MCF 10A (cell line): Measurements from ENCODE around the gene ZNF2. TPM values are rescaled to one million over a fixed set of nuclear protein-coding genes. Genes with fewer than 3 reads are reported as not detected.

Experiments
- BruUV-seq: library from RNA; stranded (reverse); fragments of 400-500 nt; replicated peaks from 2 replicates; lab custom pipeline; 2021; lab: Mats Ljungman, UMichigan
- CTCF ChIA-PET: fragments of 300-600 bp; sonication (Branson Sonifier 250); formaldehyde crosslinking; extraction: SDS; loops from one replicate; lab custom pipeline; 2021; ENCODE audit warnings: antibody characterized with exemption, inconsistent platforms; lab: Yijun Ruan, JAX
- POLR2A ChIA-PET: fragments of 300-600, 350-650 bp; sonication (Branson Sonifier 250); formaldehyde crosslinking; extraction: SDS; loops from one replicate; lab custom pipeline; 2020; ENCODE audit warnings: antibody characterized with exemption, inconsistent platforms; lab: Yijun Ruan, JAX
- DNase-seq: peaks from one replicate; pipeline ENCODE4 v3.0.0-alpha.2; 2018; ENCODE audit not compliant: unreplicated experiment
- H3K27ac Mint-ChIP-seq: one replicate; pipeline ENCODE4 v1.8.0; 2022; ENCODE audit warnings: mild to moderate bottlenecking, low read depth, mixed read lengths; ENCODE audit not compliant: unreplicated experiment
- H3K27me3 Mint-ChIP-seq: one replicate; pipeline ENCODE4 v1.8.0; 2022; ENCODE audit warnings: mixed read lengths; ENCODE audit not compliant: insufficient read depth, unreplicated experiment
- H3K36me3 Mint-ChIP-seq: one replicate; pipeline ENCODE4 v1.8.0; 2022; ENCODE audit warnings: mild to moderate bottlenecking, moderate library complexity, mixed read lengths; ENCODE audit not compliant: insufficient read depth, unreplicated experiment
- H3K4me1 Mint-ChIP-seq: one replicate; pipeline ENCODE4 v1.8.0; 2022; ENCODE audit warnings: mixed read lengths; ENCODE audit not compliant: insufficient read depth, unreplicated experiment
- H3K4me3 Mint-ChIP-seq: one replicate; pipeline ENCODE4 v1.8.0; 2022; ENCODE audit warnings: mild to moderate bottlenecking, moderate library complexity, mixed read lengths; ENCODE audit not compliant: unreplicated experiment
- H3K9me3 Mint-ChIP-seq: one replicate; pipeline ENCODE4 v1.8.0; 2022; ENCODE audit warnings: mixed read lengths; ENCODE audit not compliant: unreplicated experiment
- intact Hi-C: fragments of 100-400 bp; cut with micrococcal nuclease; formaldehyde crosslinking; loops from 2 replicates; pipeline ENCODE4 v1.14.1; 2022
- total RNA-seq: library from RNA; stranded (reverse); gene quantifications from 2 replicates; pipeline ENCODE4 v1.2.3, GENCODE V29; 2022
- TF ChIP-seq, protein P1 (sequence below): fragments of 200-600 bp; IDR thresholded peaks from one replicate; pipeline ENCODE4 v1.8.0; 2022; ENCODE audit warnings: antibody characterized with exemption, mild to moderate bottlenecking; ENCODE audit not compliant: unreplicated experiment

ZNF2 gene
- total RNA-seq, 1 experiment from 2014 or later, result 4.1 TPM

DNA sequence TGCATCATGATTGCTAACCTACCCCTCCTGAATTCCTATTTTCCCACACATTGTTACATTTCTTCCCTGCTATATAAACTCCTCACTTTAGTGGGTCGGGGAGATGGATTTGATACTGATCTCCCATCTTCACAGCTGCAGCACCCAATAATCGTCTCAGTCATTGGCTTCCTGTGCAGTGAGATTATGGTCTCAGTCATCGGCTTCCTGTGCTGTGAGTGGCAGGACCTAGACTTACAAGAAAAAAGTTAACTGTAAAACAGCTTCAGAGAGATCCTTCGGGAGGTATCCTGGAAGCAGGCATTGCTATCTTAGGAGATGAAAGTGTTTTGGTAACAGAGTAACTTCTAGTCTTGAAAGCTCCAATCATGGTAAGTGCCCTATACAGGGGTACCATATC is 38.3 kb downstream of the ZNF2 start:
- TF ChIP-seq, protein P1, sequence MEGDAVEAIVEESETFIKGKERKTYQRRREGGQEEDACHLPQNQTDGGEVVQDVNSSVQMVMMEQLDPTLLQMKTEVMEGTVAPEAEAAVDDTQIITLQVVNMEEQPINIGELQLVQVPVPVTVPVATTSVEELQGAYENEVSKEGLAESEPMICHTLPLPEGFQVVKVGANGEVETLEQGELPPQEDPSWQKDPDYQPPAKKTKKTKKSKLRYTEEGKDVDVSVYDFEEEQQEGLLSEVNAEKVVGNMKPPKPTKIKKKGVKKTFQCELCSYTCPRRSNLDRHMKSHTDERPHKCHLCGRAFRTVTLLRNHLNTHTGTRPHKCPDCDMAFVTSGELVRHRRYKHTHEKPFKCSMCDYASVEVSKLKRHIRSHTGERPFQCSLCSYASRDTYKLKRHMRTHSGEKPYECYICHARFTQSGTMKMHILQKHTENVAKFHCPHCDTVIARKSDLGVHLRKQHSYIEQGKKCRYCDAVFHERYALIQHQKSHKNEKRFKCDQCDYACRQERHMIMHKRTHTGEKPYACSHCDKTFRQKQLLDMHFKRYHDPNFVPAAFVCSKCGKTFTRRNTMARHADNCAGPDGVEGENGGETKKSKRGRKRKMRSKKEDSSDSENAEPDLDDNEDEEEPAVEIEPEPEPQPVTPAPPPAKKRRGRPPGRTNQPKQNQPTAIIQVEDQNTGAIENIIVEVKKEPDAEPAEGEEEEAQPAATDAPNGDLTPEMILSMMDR, result no peak
- ChIA-PET CTCF (interaction anchor here (0.6 to 1.0 kb wide), 2 partner anchors 11 to 186 kb away, joined by 3 read pairs; no protein-coding TSS in a partner anchor), POLR2A (no interaction called here)
- peaks cover 25% of the 10 kb centered on the region for H3K36me3 Mint-ChIP-seq
- intact Hi-C loops, result no loop called here
- no peaks in the 10 kb centered on the region for H3K27me3 Mint-ChIP-seq
- H3K9me3 Mint-ChIP-seq, result peaks cover 2% of the 10 kb centered on the region
- BruUV-seq, result no TSS peak
- H3K4me3 Mint-ChIP-seq, result no peak overlapping the region
- no peak overlapping the region for H3K27ac Mint-ChIP-seq
- DNase-seq, result no peak
- H3K4me1 Mint-ChIP-seq, result peaks cover 8% of the 10 kb centered on the region

DNA sequence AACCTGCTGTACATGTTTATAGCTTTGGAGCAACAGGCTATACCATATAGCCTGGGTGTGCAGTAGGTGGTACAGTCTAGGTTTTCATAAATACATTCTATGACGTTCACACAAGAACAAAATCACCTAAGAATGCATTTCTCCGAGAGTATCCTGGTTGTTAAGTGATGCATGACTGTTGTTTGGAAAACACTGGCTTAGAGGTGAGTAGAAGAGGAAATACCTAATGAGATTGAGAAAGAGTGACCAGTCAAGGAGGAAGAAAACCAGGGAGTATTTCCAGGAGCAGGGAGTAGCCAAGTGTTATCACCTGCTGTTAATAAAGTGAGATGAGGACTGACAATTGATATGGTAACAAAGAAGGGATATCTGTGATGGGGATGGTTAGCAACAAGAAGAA is 38.8 kb downstream of the ZNF2 start:
- intact Hi-C loops, result no loop called here
- no TSS peak for BruUV-seq
- Mint-ChIP-seq H3K36me3 (peaks cover 30% of the 10 kb centered on the region), H3K9me3 (peaks cover 7% of the 10 kb centered on the region), H3K27me3 (no peaks in the 10 kb centered on the region), H3K4me3 (no peak overlapping the region), H3K4me1 (peaks cover 11% of the 10 kb centered on the region), H3K27ac (no peak overlapping the region)
- POLR2A ChIA-PET, result no interaction called here
- TF ChIP-seq, protein P1, result no peak
- no peak for DNase-seq
- CTCF ChIA-PET, result interaction anchor here (0.7 to 1.0 kb wide), 2 partner anchors 12 to 598 kb away, joined by 3 to 4 read pairs; no protein-coding TSS in a partner anchor

DNA sequence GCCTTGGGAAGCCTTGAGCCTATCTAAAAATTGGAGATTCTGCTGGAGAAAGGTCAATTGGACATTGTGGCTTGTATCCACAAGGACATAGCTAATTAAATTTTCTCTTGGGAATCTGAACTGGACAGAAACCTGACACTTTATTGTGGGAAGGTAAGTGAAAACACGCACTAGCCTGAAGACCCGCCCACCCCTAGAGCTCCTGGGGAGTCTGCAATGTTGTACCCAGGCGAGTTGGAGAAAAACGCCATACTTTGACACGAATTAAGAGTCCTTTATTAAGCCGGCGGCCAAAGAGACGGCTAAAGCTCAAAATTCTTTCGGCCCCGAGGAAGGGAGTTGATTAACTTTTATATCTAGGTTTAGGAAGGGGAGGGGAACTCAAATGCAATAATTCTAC is 40.5 kb downstream of the ZNF2 start:
- peaks cover 45% of the 10 kb centered on the region for H3K36me3 Mint-ChIP-seq
- TF ChIP-seq, protein P1, result no peak
- peak overlapping the region; percentile 95 for H3K27ac Mint-ChIP-seq
- H3K4me3 Mint-ChIP-seq, result peak overlapping the region; percentile 90
- H3K4me1 Mint-ChIP-seq, result peaks cover 16% of the 10 kb centered on the region
- BruUV-seq, result no TSS peak
- DNase-seq, result no peak
- no peaks in the 10 kb centered on the region for H3K27me3 Mint-ChIP-seq
- peaks cover 24% of the 10 kb centered on the region for H3K9me3 Mint-ChIP-seq
- ChIA-PET CTCF (interaction anchor here (0.8 to 1.8 kb wide), 9 partner anchors 10 to 333 kb away, joined by 3 to 10 read pairs (median 4); partner anchors contain the start of gene MRPS5), POLR2A (interaction anchor here (0.6 to 1.6 kb wide), 5 partner anchors 9 to 87 kb away, joined by 3 to 11 read pairs (median 4); partner anchors contain the start of gene ZNF2)
- intact Hi-C loops, result loop anchor here (2.0 to 5.0 kb wide), 2 partner anchors 84 to 129 kb away; partner anchors contain the start of gene MRPS5

DNA sequence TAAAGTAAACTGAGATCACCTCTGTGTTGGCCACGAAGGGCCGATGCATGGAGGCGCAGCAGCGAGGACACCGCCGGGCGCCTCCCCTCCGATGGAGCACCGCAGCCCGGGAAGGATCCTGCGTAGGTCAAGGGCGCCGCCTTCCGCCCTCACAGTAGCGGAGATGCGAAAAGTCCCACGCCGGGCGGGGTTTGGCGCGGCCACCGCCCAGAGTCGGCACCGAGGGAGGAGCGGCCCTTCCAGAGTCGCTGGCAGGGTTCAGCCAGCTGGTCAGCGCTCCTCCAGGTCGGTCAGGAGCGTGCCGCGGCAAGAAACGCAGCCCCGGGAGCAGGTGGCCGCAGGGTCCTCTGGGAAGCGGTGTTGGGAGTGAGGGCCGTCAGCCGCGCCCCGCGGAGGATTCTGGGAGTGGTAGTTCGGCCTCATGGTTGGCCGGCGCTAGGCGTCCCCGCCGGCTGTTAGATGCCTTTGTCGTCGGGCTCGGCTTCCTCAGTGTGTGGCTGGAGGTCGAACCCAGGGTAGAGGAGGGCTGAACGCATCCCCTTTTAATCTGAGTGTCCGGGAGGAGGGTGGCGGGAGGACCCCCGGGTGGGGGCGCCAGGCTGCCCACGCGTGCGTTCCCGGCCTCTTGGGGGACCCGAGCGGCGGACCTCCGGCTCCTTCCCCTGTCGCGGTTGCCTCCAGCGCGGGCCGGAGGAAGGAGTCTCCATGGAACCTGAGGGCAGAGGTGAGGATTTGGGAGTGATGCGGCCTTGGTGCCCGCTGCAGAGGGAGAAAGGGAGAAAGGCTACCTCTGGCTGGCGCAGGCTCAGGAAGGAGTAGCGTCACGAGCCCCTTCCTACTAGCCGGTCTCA is 41.7 kb downstream of the ZNF2 start, which contains the start of gene ZNF892:
ZNF892 (plus strand) TSS at position 411 of the 851 bp plus-strand sequence; CDS start at position 706, 295 bp downstream.
- POLR2A ChIA-PET, result interaction anchor here (0.7 to 1.6 kb wide), 6 partner anchors 24 to 1015 kb away, joined by 3 to 11 read pairs (median 4); partner anchors contain the start of gene ZNF2
- peaks cover 24% of the 10 kb centered on the region for H3K9me3 Mint-ChIP-seq
- no peaks in the 10 kb centered on the region for H3K27me3 Mint-ChIP-seq
- intact Hi-C loops, result loop anchor here (1.0 to 5.0 kb wide), 3 partner anchors 42 to 131 kb away; partner anchors contain the start of genes MRPS5 and ZNF2
- no TSS peak for BruUV-seq
- H3K36me3 Mint-ChIP-seq, result peaks cover 57% of the 10 kb centered on the region
- DNase-seq, result peak; percentile 94
- TF ChIP-seq, protein P1, result peak; percentile 61
- peak within 1 kb of the TSS; percentile 95 for H3K27ac Mint-ChIP-seq
- H3K4me1 Mint-ChIP-seq, result peaks cover 16% of the 10 kb centered on the region
- CTCF ChIA-PET, result interaction anchor here (0.6 to 1.8 kb wide), 5 partner anchors 12 to 553 kb away, joined by 3 to 8 read pairs (median 3); no protein-coding TSS in a partner anchor
- peak within 1 kb of the TSS; percentile 90 for H3K4me3 Mint-ChIP-seq
